Measurements from ENCODE around the gene KCNK13. TPM values are rescaled to one million over a fixed set of nuclear protein-coding genes. Genes with fewer than 3 reads are reported as not detected.

The KCNK13 gene
- total and polyA plus RNA-seq, 2 of the 4 experiments (the other 2 are of a cell fraction) = not detected

GRCh38 chr14:90159688-90160087, 97.9 kb downstream of the KCNK13 start:
- Histone ChIP-seq H3K27ac (ENCODE audit: insufficient read depth, low read length) (no peak overlapping the region), H4K20me1 (ENCODE audit: insufficient read depth, low read length) (no peaks in the 10 kb centered on the region), H3K36me3 (ENCODE audit: control insufficient read depth, insufficient read depth, low read length) (no peaks in the 10 kb centered on the region), H2BK20ac (ENCODE audit: low read depth, low read length) (no peak overlapping the region), H4K91ac (ENCODE audit: insufficient read depth, low read depth, low read length) (no peak overlapping the region), H3K9me1 (ENCODE audit: insufficient read depth, low read length) (no peaks in the 10 kb centered on the region), H3K9me3 (ENCODE audit: control insufficient read depth, insufficient read depth, low read length) (no peaks in the 10 kb centered on the region), H3K4me1 (ENCODE audit: control insufficient read depth, insufficient read depth, low read length) (no peaks in the 10 kb centered on the region), H2AFZ (replicated peaks; ENCODE audit: low read length, poor library complexity) (no peak overlapping the region), H3K27me3 (ENCODE audit: control insufficient read depth, insufficient read depth, low read length) (peaks cover 14% of the 10 kb centered on the region), H3K56ac (ENCODE audit: extremely low read depth, insufficient read depth, low read length) (no peak overlapping the region), H3K14ac (replicated peaks; ENCODE audit: low read depth, low read length) (no peak overlapping the region), H2BK120ac (ENCODE audit: low read depth, low read length) (no peak overlapping the region), H2BK15ac (ENCODE audit: low read depth, low read length) (no peak overlapping the region), H3K4me2 (ENCODE audit: low read depth, low read length) (no peak overlapping the region), H3K18ac (ENCODE audit: low read depth, low read length) (no peak overlapping the region), H4K5ac (ENCODE audit: low read depth, low read length) (no peak overlapping the region), H2AK5ac (ENCODE audit: low read depth, low read length) (no peak overlapping the region), H4K8ac (ENCODE audit: low read depth in 2 of 2, low read length in 2 of 2) (no peak overlapping the region), H3K4me3 (ENCODE audit: insufficient read depth, low read depth, low read length) (no peak overlapping the region), H3K23ac (ENCODE audit: low read depth, low read length) (no peak overlapping the region), H2AK9ac (replicated peaks; ENCODE audit: low read depth, low read length, poor library complexity) (no peak overlapping the region), H3K9ac (ENCODE audit: low read depth, low read length) (no peak overlapping the region), H3K79me1 (ENCODE audit: low read depth in 1 of 2, low read length in 2 of 2) (no peaks in the 10 kb centered on the region), H2BK5ac (ENCODE audit: low read depth, low read length, poor library complexity, severe bottlenecking) (no peak overlapping the region), H3K4ac (ENCODE audit: low read depth, low read length) (no peak overlapping the region)
- in situ Hi-C loops (cut with MboI; ENCODE audit: low sequenced_read_pairs) = no loop called here
- TF ChIP-seq RFX5 (IDR thresholded peaks at IDR 0.05; ENCODE audit: low read depth, low read length) = no peak
- no peak for TF ChIP-seq MAZ (IDR thresholded peaks at IDR 0.05; ENCODE audit: borderline replicate concordance, low read depth, low read length)
- TF ChIP-seq CHD1 (IDR thresholded peaks at IDR 0.05; ENCODE audit: low read depth, low read length) = no peak
- TF ChIP-seq RAD21 (IDR thresholded peaks at IDR 0.05; ENCODE audit: low read length) = no peak
- no peak for TF ChIP-seq USF2 (IDR thresholded peaks at IDR 0.05; ENCODE audit: low read depth, low read length)
- TF ChIP-seq CEBPB (IDR thresholded peaks at IDR 0.05; ENCODE audit: low read depth, low read length) = no peak
- TF ChIP-seq NFE2L2 (IDR thresholded peaks at IDR 0.05; ENCODE audit: low read depth, low read length) = no peak
- TF ChIP-seq FOS (IDR thresholded peaks at IDR 0.05; ENCODE audit: low read depth, low read length) = no peak
- no peak for TF ChIP-seq RCOR1 (IDR thresholded peaks at IDR 0.05; ENCODE audit: insufficient replicate concordance, low read length)
- no peak for TF ChIP-seq MXI1 (IDR thresholded peaks at IDR 0.05; ENCODE audit: borderline replicate concordance, low read depth, low read length)
- TF ChIP-seq BHLHE40 (IDR thresholded peaks at IDR 0.05; ENCODE audit: low read depth, low read length) = no peak
- TF ChIP-seq SMC3 (IDR thresholded peaks at IDR 0.05; ENCODE audit: low read depth, low read length) = no peak
- TF ChIP-seq MAFK (IDR thresholded peaks at IDR 0.05; ENCODE audit: low read depth, low read length) = no peak
- no peak for TF ChIP-seq ELK1 (IDR thresholded peaks at IDR 0.05; ENCODE audit: borderline replicate concordance, low read depth, low read length)
- WGBS, 2 experiments (ENCODE audit: extremely low coverage in 2 of 2, insufficient read length in 1 of 2) = no CpG with 5 or more reads among the region's 4 CpGs
- ATAC-seq (ENCODE audit: low read depth) (no peak), DNase-seq (no peak)
- dilution Hi-C loops (cut with HindIII; ENCODE audit: low sequenced_read_pairs, unreplicated experiment) = no loop called here
- intact Hi-C loops (cut with micrococcal nuclease) = no loop called here
- ChIA-PET POLR2A (ENCODE audit: unreplicated experiment) (no interaction called here), CTCF (no interaction called here)
- no TSS peak for BruUV-seq (replicated peaks)
